Ascending aorta (tissue), 2 donors: ENCODE measurements around the gene CLPTM1L. TPM values are rescaled to one million over a fixed set of nuclear protein-coding genes. Genes with fewer than 3 reads are reported as not detected.

ENCODE experiments used
- DNase-seq, 2 donors: peaks; one replicate each; pipeline ENCODE4 v3.0.0-alpha.2; 2019; ENCODE audit warnings: low spot score in 2 of 2
- H3K27ac ChIP-seq, 2 donors: fragments of 200-600 bp; sonication (generic); one replicate each; pipeline ENCODE4 v1.5.1; 2016 to 2017; ENCODE audit warnings: mild to moderate bottlenecking in 1 of 2
- H3K27me3 ChIP-seq: fragments of 200-600 bp; sonication (generic); one replicate; pipeline ENCODE4 v1.5.1; 2017
- H3K36me3 ChIP-seq, 2 donors: fragments of 200-600 bp; sonication (generic); one replicate each; pipeline ENCODE4 v1.5.1; 2016
- H3K4me1 ChIP-seq, 2 donors: fragments of 200-600 bp; sonication (generic); one replicate each; pipeline ENCODE4 v1.5.1; 2016 to 2017; ENCODE audit warnings: mild to moderate bottlenecking in 1 of 2
- H3K4me3 ChIP-seq, 2 donors: fragments of 200-600 bp; sonication (generic); one replicate each; pipeline ENCODE4 v1.5.1; 2016 to 2017; ENCODE audit warnings: mild to moderate bottlenecking in 1 of 2
- H3K9me3 ChIP-seq, 2 donors: fragments of 200-600 bp; sonication (generic); one replicate each; pipeline ENCODE4 v1.5.1; 2016
- CTCF ChIP-seq, 3 experiments: fragments of 200-600 bp in 2 of 3; fragments of 450-650 bp in 1 of 3; sonication (generic) in 2 of 3; IDR thresholded peaks; one replicate each; pipeline ENCODE4 v1.5.1; 2016 to 2019; ENCODE audit warnings: antibody characterized with exemption in 3 of 3, mild to moderate bottlenecking in 1 of 3, moderate library complexity in 1 of 3
- intact Hi-C: fragments of 100-400 bp; cut with DNase I; formaldehyde crosslinking; loops from one replicate; pipeline ENCODE4 v1.15.1; 2023
- total RNA-seq: library from RNA; depleted of rRNA; stranded (reverse); fragments of >200 nt; gene quantifications from one replicate; pipeline ENCODE4 v1.1.0, GENCODE V29; 2016

The CLPTM1L gene
- total RNA-seq, 1 donor from 2014 or later: 23.6 TPM

DNA sequence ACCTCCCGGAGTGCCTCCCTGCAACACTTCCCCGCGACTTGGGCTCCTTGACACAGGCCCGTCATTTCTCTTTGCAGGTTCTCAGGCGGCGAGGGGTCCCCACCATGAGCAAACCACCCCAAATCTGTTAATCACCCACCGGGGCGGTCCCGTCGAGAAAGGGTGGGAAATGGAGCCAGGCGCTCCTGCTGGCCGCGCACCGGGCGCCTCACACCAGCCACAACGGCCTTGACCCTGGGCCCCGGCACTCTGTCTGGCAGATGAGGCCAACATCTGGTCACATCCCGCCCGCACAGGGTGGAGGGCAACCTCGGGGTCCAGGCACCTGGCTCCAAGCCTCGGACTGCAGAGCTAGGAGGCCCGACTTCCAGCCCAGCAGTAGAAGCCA is 49.3 kb downstream of the CLPTM1L start:
- intact Hi-C loops: no loop called here
- DNase-seq: peak in 1 of 2 donors; percentile 50

DNA sequence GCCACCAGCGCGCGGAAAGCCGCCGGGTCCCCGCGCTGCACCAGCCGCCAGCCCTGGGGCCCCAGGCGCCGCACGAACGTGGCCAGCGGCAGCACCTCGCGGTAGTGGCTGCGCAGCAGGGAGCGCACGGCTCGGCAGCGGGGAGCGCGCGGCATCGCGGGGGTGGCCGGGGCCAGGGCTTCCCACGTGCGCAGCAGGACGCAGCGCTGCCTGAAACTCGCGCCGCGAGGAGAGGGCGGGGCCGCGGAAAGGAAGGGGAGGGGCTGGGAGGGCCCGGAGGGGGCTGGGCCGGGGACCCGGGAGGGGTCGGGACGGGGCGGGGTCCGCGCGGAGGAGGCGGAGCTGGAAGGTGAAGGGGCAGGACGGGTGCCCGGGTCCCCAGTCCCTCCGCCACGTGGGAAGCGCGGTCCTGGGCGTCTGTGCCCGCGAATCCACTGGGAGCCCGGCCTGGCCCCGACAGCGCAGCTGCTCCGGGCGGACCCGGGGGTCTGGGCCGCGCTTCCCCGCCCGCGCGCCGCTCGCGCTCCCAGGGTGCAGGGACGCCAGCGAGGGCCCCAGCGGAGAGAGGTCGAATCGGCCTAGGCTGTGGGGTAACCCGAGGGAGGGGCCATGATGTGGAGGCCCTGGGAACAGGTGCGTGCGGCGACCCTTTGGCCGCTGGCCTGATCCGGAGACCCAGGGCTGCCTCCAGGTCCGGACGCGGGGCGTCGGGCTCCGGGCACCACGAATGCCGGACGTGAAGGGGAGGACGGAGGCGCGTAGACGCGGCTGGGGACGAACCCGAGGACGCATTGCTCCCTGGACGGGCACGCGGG is 49.9 kb downstream of the CLPTM1L start, which contains the start of gene TERT:
Gene TERT (minus strand): TSS at position 234 of the 815 bp plus-strand sequence. CDS start 79 bp downstream, at position 155.
- Histone ChIP-seq H3K4me3 (no peak within 1 kb of the TSS), H3K4me1 (no peaks in the 10 kb centered on the region), H3K27me3 (no peaks in the 10 kb centered on the region), H3K9me3 (no peaks in the 10 kb centered on the region), H3K36me3 (no peaks in the 10 kb centered on the region), H3K27ac (no peak within 1 kb of the TSS)
- DNase-seq: peak in 1 of 2 donors; percentile 57
- TF ChIP-seq CTCF (IDR thresholded peaks at IDR 0.05): no peak
- intact Hi-C loops: no loop called here

More for the DNA sequence above, 49.3 kb downstream of the CLPTM1L start:
- H3K27me3 ChIP-seq: no peaks in the 10 kb centered on the region
- H3K9me3 ChIP-seq: no peaks in the 10 kb centered on the region
- TF ChIP-seq CTCF (IDR thresholded peaks at IDR 0.05): no peak
- H3K4me3 ChIP-seq: no peak overlapping the region
- no peak overlapping the region for H3K27ac ChIP-seq
- H3K4me1 ChIP-seq: no peaks in the 10 kb centered on the region
- no peaks in the 10 kb centered on the region for H3K36me3 ChIP-seq

GRCh38 chr5:1294206-1294834 is 50.6 kb downstream of the CLPTM1L start:
- TF ChIP-seq CTCF (IDR thresholded peaks at IDR 0.05): no peak
- Histone ChIP-seq H3K27me3 (no peaks in the 10 kb centered on the region), H3K9me3 (no peaks in the 10 kb centered on the region), H3K4me1 (no peaks in the 10 kb centered on the region), H3K4me3 (no peak overlapping the region), H3K27ac (no peak overlapping the region), H3K36me3 (no peaks in the 10 kb centered on the region)
- intact Hi-C loops: no loop called here
- DNase-seq: peak in 1 of 2 donors; percentile 46

- H3K36me3 ChIP-seq: no peaks in the 10 kb centered on the region
- no peak for TF ChIP-seq CTCF (IDR thresholded peaks at IDR 0.05)
- H3K27ac ChIP-seq: no peak overlapping the region
- no peaks in the 10 kb centered on the region for H3K4me1 ChIP-seq
- intact Hi-C loops: no loop called here
- peak in 1 of 2 donors; percentile 45 for DNase-seq
- no peaks in the 10 kb centered on the region for H3K9me3 ChIP-seq
- H3K27me3 ChIP-seq: no peaks in the 10 kb centered on the region
- H3K4me3 ChIP-seq: no peak overlapping the region
These were observed 51.3 kb downstream of the CLPTM1L start for GRCh38 chr5:1293416-1294205.

GRCh38 chr5:1292846-1293415 is 52.0 kb downstream of the CLPTM1L start:
- TF ChIP-seq CTCF (IDR thresholded peaks at IDR 0.05): no peak
- intact Hi-C loops: no loop called here
- no peak overlapping the region for H3K27ac ChIP-seq
- H3K4me3 ChIP-seq: no peak overlapping the region
- H3K4me1 ChIP-seq: no peaks in the 10 kb centered on the region
- no peaks in the 10 kb centered on the region for H3K27me3 ChIP-seq
- no peaks in the 10 kb centered on the region for H3K36me3 ChIP-seq
- no peak for DNase-seq
- H3K9me3 ChIP-seq: no peaks in the 10 kb centered on the region
